ENCODE data around the gene MRAP2. TPM values are rescaled to one million over a fixed set of nuclear protein-coding genes. Genes with fewer than 3 reads are reported as not detected.
"Not testable (repeated sequence)": the region's sequence is repeated elsewhere in the genome, so short reads cannot be mapped to it uniquely, and the experiment has no call there.

The MRAP2 gene
- total RNA-seq, 1 donor from 2014 or later: 13.3 TPM

DNA sequence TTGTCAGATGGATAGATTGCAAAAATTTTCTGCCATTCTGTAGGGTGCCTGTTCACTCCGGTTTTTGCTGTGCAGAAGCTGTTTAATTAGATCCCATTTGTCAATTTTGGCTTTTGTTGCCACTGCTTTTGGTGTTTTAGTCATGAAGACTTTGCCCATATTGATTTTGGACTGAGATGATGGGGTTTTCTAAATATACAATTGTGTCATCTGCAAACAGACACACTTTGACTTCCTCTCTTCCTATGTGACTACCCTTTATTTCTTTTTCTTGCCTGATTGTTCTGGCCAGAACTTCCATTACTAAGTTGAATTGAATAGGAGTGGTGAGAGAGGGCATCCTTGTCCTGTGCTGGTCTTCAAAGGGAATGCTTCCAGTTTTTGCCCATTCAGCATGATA lies 96.0 kb downstream of the MRAP2 start:
- not testable (repeated sequence) for DNase-seq (ENCODE audit: low read depth, low spot score)

DNA sequence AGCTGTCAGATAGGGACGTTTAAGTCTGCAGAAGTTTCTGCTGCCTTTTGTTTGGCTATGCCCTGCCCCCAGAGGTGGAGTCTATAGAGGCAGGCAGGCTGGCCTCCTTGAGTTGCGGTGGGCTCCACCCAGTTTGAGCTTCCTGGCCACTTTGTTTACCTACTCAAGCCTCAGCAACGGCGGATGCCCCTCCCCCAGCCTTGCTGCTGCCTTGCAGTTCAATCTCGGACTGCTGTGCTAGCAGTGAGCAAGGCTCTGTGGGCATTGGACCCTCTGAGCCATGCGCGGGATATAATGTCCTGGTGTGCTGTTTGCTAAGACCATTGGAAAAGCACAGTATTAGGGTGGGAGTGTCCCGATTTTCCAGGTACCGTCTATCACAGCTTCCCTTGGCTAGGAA lies 99.8 kb downstream of the MRAP2 start:
- not testable (repeated sequence) for DNase-seq (ENCODE audit: low read depth, low spot score)

DNA sequence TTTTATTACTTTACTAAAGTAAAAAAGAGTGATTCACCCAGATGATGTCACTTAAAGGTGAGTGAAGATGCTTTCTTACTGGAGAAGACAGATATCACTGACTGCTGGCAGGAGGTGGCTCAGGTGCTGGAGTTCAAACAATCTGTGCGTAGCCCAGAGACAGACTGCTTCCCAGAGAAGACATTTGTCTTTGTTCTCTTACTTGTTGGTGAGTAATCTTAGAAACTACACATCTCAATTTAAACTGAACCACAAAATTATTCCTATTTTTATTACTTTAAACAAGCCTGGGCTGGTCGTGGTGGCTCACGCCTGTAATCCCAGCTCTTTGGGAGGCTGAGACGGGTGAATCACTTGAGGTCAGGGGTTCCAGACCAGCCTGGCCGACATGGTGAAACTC lies 101.7 kb downstream of the MRAP2 start:
- DNase-seq (ENCODE audit: low read depth, low spot score): no peak

DNA sequence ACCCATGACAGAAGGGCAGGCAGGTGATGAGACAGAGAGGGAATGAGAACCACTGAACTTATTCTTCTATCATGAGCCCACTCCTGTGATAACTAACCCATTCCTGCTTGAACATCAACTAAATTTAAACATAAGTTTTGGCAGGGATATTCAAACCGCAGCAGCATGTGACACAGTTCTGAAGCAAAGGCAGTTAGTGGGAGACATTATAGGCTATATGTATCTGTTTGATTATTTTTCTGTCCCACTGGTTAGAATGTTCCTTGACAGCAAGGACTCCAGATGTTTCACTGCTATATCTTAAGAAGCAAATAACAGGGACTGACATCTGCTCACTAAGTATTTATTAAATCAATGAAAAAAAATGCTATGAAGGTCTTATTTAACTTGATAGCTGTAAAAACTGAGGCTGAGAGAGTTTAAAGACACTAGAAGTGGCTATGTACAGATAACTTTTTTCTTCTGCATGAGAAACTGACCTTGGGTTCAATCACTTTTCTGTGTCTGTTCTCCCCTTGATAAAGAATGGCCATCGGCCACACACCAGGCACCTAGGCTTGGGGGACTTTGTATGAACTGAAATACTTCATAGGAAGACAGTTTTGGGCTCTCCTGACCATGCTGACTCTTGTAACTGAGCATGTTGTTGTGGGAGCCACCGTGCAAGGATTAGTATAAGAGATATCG lies 102.9 kb downstream of the MRAP2 start:
- no peak for DNase-seq (ENCODE audit: low read depth, low spot score)

DNA sequence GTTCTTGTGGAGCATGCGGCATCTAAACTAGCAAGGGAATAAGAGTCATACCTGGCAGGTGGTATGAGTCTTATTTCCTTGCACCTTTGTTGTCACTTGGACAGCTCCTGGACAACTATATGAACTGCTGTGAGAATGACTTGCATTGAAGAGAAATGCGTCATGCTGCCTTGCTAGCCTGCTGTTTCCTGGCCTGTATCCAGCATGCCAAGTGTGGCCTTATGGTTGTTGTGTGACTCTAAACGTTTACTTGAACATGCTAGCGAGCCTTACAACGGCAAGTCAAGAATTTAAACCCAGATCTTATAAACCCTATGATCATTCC lies 103.4 kb downstream of the MRAP2 start:
- no peak for DNase-seq (ENCODE audit: low read depth, low spot score)

DNA sequence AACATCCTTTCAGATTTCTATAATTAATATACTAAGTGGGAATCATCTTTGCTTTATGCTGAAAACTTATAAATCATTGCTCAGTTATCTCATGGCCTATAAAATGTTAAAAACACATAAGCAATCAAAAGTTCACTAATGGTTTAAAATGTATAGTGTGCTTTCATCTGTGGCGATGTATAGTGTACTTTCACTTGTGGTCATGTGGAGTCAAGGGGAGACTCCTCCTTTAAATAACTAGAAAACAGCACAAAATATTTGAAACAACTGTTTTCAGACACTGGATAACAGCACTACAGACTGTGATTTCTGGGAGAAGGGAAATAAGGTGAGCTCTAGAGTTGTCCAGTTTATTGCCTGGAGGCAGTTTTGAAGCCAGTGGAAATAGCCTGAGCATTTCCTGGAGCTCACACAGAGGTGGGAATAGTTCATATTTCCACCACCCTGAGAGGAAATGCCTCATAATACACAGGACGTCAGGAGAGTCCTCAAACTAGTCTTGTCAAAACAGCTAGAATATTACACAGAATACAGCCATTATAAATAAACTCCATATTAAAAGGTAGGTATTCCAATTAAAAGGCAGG lies 104.5 kb downstream of the MRAP2 start:
- DNase-seq (ENCODE audit: low read depth, low spot score): peak; percentile 54

DNA sequence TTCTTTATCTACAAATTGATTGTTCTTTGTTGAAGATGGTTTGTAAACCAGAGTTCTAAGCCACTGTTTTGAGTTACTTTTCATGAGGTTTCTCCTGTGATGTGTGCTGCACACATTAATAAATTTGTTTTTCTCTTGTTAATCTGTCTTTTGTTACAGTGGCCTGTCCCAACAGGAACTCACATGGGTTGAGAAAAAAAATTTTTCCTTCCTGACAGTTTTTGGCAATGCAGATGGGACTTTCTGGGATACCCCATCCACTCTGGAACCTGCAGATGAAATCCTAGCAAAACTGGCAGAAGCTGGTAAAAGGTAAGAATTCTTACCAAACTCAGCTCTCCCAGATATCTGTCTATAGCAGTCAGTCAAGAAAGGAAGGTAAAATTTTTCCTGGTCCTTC lies 105.7 kb downstream of the MRAP2 start:
- no peak for DNase-seq (ENCODE audit: low read depth, low spot score)

Other genes with a start within 250 kb of the MRAP2 start
- gene RIPPLY2, start 180.4 kb upstream of the MRAP2 start, total RNA-seq: under 0.01 TPM in 1 of 2 replicates, not detected in the other
- gene CYB5R4, start 174.1 kb upstream of the MRAP2 start, total RNA-seq: 4.4 and 8.6 TPM in 2 replicates
- gene CEP162, start 193.9 kb downstream of the MRAP2 start, total RNA-seq: 4.4 and 8.7 TPM in 2 replicates